Adipose tissue (tissue), 3 donors: ENCODE measurements around the gene ARRDC1. TPM values are rescaled to one million over a fixed set of nuclear protein-coding genes. Genes with fewer than 3 reads are reported as not detected.
"Not testable (repeated sequence)": the region's sequence is repeated elsewhere in the genome, so short reads cannot be mapped to it uniquely, and the experiment has no call there.

Experiments
- H3K27ac ChIP-seq: one replicate; pipeline ENCODE4 v1.5.1; 2013; ENCODE audit warnings: low read depth, low read length
- WGBS, 3 donors: extraction: QIAGEN DNeasy Blood & Tissue Kit; methylation state at CpG; one replicate each; pipeline ENCODE4 v1.1.7; 2013; 5-methylcytosine and 5-hydroxymethylcytosine counted together
- polyA plus RNA-seq, 3 donors: library from polyadenylated mRNA; stranded (reverse); fragments of 200-250 nt; gene quantifications; one replicate each; pipeline ENCODE4 v1.2.3, GENCODE V29; 2013
- donor health status: healthy with polysubstance abuse.
- donor health status: Bipolar disorder and iron deficiency.
- donor health status: healthy.

The ARRDC1 gene
- polyA plus RNA-seq, 3 donors, result 37.1 to 87.6 (median 39.7) TPM

GRCh38 chr9:137581361-137582285 lies 23.9 kb upstream of the ARRDC1 start:
- H3K27ac ChIP-seq, result no peak overlapping the region
- 85 to 92% (median 92%) methylated on average over 22 of the region's 22 CpGs for WGBS, 3 donors

GRCh38 chr9:137582286-137582860 lies 23.1 kb upstream of the ARRDC1 start:
- WGBS, 3 donors, result 66 to 85% (median 82%) methylated on average over 20 of the region's 20 CpGs
- no peak overlapping the region for H3K27ac ChIP-seq

- no peak overlapping the region for H3K27ac ChIP-seq
- WGBS, 3 donors, result 86 to 89% (median 86%) methylated on average over 14 of the region's 14 CpGs
Observed at GRCh38 chr9:137583347-137583746, 22.1 kb upstream of the ARRDC1 start.

- H3K27ac ChIP-seq, result no peak overlapping the region
- 79 to 85% (median 83%) methylated on average over 8 of the region's 8 CpGs for WGBS, 3 donors
Observed at GRCh38 chr9:137583957-137584356, 21.5 kb upstream of the ARRDC1 start.

- 94 to 97% (median 96%) methylated on average over 14 of the region's 14 CpGs for WGBS, 3 donors
- H3K27ac ChIP-seq, result no peak overlapping the region
Observed at GRCh38 chr9:137586854-137587253, 18.6 kb upstream of the ARRDC1 start.

- 88 to 89% (median 88%) methylated on average over 13 of the region's 13 CpGs for WGBS, 3 donors
- no peak overlapping the region for H3K27ac ChIP-seq
Observed at GRCh38 chr9:137588311-137588710, 17.2 kb upstream of the ARRDC1 start.

GRCh38 chr9:137588891-137589290 lies 16.6 kb upstream of the ARRDC1 start:
- no peak overlapping the region for H3K27ac ChIP-seq
- 85 to 93% (median 92%) methylated on average over 6 of the region's 6 CpGs for WGBS, 3 donors

- no peak overlapping the region for H3K27ac ChIP-seq
- 8 to 9% (median 8%) methylated on average over 43 to 58 of the region's 58 CpGs for WGBS, 3 donors
Observed at GRCh38 chr9:137589441-137590122, 15.9 kb upstream of the ARRDC1 start.

GRCh38 chr9:137590123-137590468 lies 15.4 kb upstream of the ARRDC1 start:
- no peak overlapping the region for H3K27ac ChIP-seq
- WGBS, 3 donors, result 0 to 1% (median 1%) methylated on average over 24 to 61 of the region's 61 CpGs

- no peak within 1 kb of the TSS for H3K27ac ChIP-seq
- WGBS, 3 donors, result 0 to 1% (median 1%) methylated on average over 98 to 113 of the region's 113 CpGs
Observed at GRCh38 chr9:137590469-137591383, 14.8 kb upstream of the ARRDC1 start, which contains the start of gene ZMYND19. TSS of gene ZMYND19 (minus strand) at chr9:137590512. CDS start at chr9:137590263, 249 bp downstream.

- H3K27ac ChIP-seq, result no peak overlapping the region
- WGBS, 3 donors, result 38 to 63% (median 61%) methylated on average over 7 of the region's 7 CpGs
Observed at GRCh38 chr9:137592767-137593166, 12.7 kb upstream of the ARRDC1 start.

- WGBS, 3 donors, result 30 to 82% (median 78%) methylated on average over 12 of the region's 12 CpGs
- H3K27ac ChIP-seq, result no peak overlapping the region
Observed at GRCh38 chr9:137593176-137593575, 12.3 kb upstream of the ARRDC1 start.

- H3K27ac ChIP-seq, result not testable (repeated sequence)
- 85 to 98% (median 89%) methylated on average over 7 of the region's 7 CpGs for WGBS, 3 donors
Observed at GRCh38 chr9:137596577-137596976, 8.9 kb upstream of the ARRDC1 start.

- whole genome bisulfite sequencing, 3 donors, result 77 to 82% (median 82%) methylated on average over 8 of the region's 8 CpGs
- no peak overlapping the region for H3K27ac ChIP-seq
Observed at GRCh38 chr9:137598943-137599342, 6.5 kb upstream of the ARRDC1 start.

GRCh38 chr9:137602661-137603060 lies 2.8 kb upstream of the ARRDC1 start:
- no peak overlapping the region for H3K27ac ChIP-seq
- WGBS, 3 donors, result 8 to 19% (median 14%) methylated on average over 3 of the region's 3 CpGs

- no peak overlapping the region for H3K27ac ChIP-seq
- WGBS, 3 donors, result 76 to 79% (median 79%) methylated on average over 13 of the region's 13 CpGs
Observed at GRCh38 chr9:137603879-137604278, 1.6 kb upstream of the ARRDC1 start.

GRCh38 chr9:137604345-137605086 lies 970 bp upstream of the ARRDC1 start:
- 14 to 19% (median 16%) methylated on average over 32 to 49 of the region's 49 CpGs for WGBS, 3 donors
- H3K27ac ChIP-seq, result no peak overlapping the region
